ENCODE measurements around the gene GPR4.

DNA sequence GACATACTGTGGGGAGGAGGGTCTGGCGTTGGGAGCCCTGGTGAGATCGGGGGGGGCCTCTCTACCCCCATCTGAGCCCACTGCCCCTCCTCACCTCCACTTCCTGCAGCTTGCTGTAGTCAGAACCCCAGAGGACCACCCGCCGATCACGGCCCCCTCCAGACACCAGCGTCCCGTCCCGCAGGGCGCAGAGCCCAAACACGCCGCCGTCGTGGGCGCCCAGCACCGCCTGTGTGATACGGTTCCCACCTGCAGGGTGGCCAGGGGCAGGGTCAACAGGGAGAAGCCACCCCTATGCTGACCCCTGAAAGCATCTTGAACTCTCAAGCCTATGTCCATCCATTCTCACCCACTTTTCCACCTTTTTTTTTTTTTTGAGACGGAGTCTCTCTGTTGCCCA lies 19.4 kb upstream of the GPR4 start:
- TF ChIP-seq BACH2 (CRISPR knock-in tag; IDR thresholded peaks at IDR 0.05; ENCODE audit: borderline replicate concordance), result no peak
- no peak for TF ChIP-seq TOX (CRISPR knock-in tag; IDR thresholded peaks at IDR 0.05; ENCODE audit: borderline replicate concordance)
- TF ChIP-seq, protein P1, sequence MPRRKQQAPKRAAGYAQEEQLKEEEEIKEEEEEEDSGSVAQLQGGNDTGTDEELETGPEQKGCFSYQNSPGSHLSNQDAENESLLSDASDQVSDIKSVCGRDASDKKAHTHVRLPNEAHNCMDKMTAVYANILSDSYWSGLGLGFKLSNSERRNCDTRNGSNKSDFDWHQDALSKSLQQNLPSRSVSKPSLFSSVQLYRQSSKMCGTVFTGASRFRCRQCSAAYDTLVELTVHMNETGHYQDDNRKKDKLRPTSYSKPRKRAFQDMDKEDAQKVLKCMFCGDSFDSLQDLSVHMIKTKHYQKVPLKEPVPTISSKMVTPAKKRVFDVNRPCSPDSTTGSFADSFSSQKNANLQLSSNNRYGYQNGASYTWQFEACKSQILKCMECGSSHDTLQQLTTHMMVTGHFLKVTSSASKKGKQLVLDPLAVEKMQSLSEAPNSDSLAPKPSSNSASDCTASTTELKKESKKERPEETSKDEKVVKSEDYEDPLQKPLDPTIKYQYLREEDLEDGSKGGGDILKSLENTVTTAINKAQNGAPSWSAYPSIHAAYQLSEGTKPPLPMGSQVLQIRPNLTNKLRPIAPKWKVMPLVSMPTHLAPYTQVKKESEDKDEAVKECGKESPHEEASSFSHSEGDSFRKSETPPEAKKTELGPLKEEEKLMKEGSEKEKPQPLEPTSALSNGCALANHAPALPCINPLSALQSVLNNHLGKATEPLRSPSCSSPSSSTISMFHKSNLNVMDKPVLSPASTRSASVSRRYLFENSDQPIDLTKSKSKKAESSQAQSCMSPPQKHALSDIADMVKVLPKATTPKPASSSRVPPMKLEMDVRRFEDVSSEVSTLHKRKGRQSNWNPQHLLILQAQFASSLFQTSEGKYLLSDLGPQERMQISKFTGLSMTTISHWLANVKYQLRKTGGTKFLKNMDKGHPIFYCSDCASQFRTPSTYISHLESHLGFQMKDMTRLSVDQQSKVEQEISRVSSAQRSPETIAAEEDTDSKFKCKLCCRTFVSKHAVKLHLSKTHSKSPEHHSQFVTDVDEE (CRISPR knock-in tag; IDR thresholded peaks at IDR 0.05), result no peak
- no peak for TF ChIP-seq ZNF565 (CRISPR knock-in tag; conservative IDR thresholded peaks at IDR 0.05; ENCODE audit: low read depth)

Data from SK-N-SH treated with all-trans-retinoic acid at 6 μM for 48 hours (cell line).